HepG2 (cell line): ENCODE measurements around the gene JPH4. TPM values are rescaled to one million over a fixed set of nuclear protein-coding genes. Genes with fewer than 3 reads are reported as not detected.

Experiments used
- ARID2 ChIP-seq: sonication (generic); formaldehyde crosslinking; IDR thresholded peaks from 2 replicates; pipeline ENCODE4 v1.8.1; 2022; ENCODE audit warnings: mild to moderate bottlenecking, missing genetic modification reagents, borderline replicate concordance
- DNMT1 ChIP-seq: sonication (generic); formaldehyde crosslinking; IDR thresholded peaks from 2 replicates; pipeline ENCODE4 v1.5.1; 2020; ENCODE audit warnings: mild to moderate bottlenecking, missing genetic modification reagents
- ERF ChIP-seq: IDR thresholded peaks from 2 replicates; pipeline ENCODE4 v1.6.1; 2018; ENCODE audit warnings: missing biosample characterization, missing genetic modification reagents
- FOXP4 ChIP-seq: sonication (generic); formaldehyde crosslinking; IDR thresholded peaks from 2 replicates; pipeline ENCODE4 v1.4.0; 2020; ENCODE audit warnings: missing genetic modification reagents
- HMGA1 ChIP-seq: sonication (generic); formaldehyde crosslinking; conservative IDR thresholded peaks from 2 replicates; pipeline ENCODE4 v1.4.0; 2020; ENCODE audit warnings: missing genetic modification reagents
- HNRNPK ChIP-seq: fragments of 200-400 bp; formaldehyde crosslinking; IDR thresholded peaks from 2 replicates; pipeline ENCODE4 v1.6.1; 2018; ENCODE audit warnings: low read length, low read depth, moderate library complexity, mild to moderate bottlenecking; ENCODE audit not compliant: poor library complexity, severe bottlenecking
- HNRNPLL ChIP-seq: fragments of 200-400 bp; formaldehyde crosslinking; IDR thresholded peaks from 2 replicates; pipeline ENCODE4 v1.6.1; 2017; ENCODE audit warnings: mild to moderate bottlenecking, low read depth, low read length; ENCODE audit not compliant: poor library complexity, severe bottlenecking
- MIER2 ChIP-seq: IDR thresholded peaks from 2 replicates; pipeline ENCODE4 v1.6.1; 2016; ENCODE audit warnings: missing biosample characterization, missing genetic modification reagents
- MXI1 ChIP-seq: IDR thresholded peaks from 3 replicates; pipeline ENCODE4 v1.6.1; 2012; ENCODE audit warnings: low read depth, low read length, inconsistent platforms, borderline replicate concordance
- PHF5A ChIP-seq: IDR thresholded peaks from one replicate; pipeline ENCODE4 v1.6.1; 2018; ENCODE audit warnings: low read depth, missing genetic modification reagents; ENCODE audit not compliant: unreplicated experiment
- POLR2A ChIP-seq, 2 experiments: IDR thresholded peaks; 2 replicates each; pipeline ENCODE4 v1.6.1; 2011; ENCODE audit warnings: low read depth in 2 of 2, low read length in 2 of 2, mild to moderate bottlenecking in 1 of 2, moderate library complexity in 1 of 2; ENCODE audit not compliant: insufficient read depth in 1 of 2
- POLR2AphosphoS5 ChIP-seq: IDR thresholded peaks from 2 replicates; pipeline ENCODE4 v1.6.1; 2012; ENCODE audit warnings: low read depth, low read length
- RELA ChIP-seq: sonication (generic); formaldehyde crosslinking; IDR thresholded peaks from 2 replicates; pipeline ENCODE4 v1.4.0; 2020; ENCODE audit warnings: missing genetic modification reagents
- SETDB1 ChIP-seq: sonication (generic); formaldehyde crosslinking; IDR thresholded peaks from 2 replicates; pipeline ENCODE4 v1.5.1; 2020; ENCODE audit warnings: missing genetic modification reagents, mild to moderate bottlenecking, borderline replicate concordance
- SMAD9 ChIP-seq: sonication (generic); formaldehyde crosslinking; IDR thresholded peaks from 2 replicates; pipeline ENCODE4 v1.5.1; 2020; ENCODE audit warnings: mild to moderate bottlenecking, missing genetic modification reagents
- SMARCC2 ChIP-seq: fragments of 450-650 bp; IDR thresholded peaks from 2 replicates; pipeline ENCODE4 v1.6.1; 2017; ENCODE audit warnings: antibody characterized with exemption, mild to moderate bottlenecking
- SRSF4 ChIP-seq: fragments of 200-400 bp; formaldehyde crosslinking; IDR thresholded peaks from one replicate; pipeline ENCODE4 v1.6.1; 2018; ENCODE audit warnings: mild to moderate bottlenecking, low read depth, low read length, moderate library complexity; ENCODE audit not compliant: poor library complexity, severe bottlenecking
- TMF1 ChIP-seq: sonication (generic); formaldehyde crosslinking; IDR thresholded peaks from 2 replicates; pipeline ENCODE4 v1.8.1; 2022; ENCODE audit warnings: low read depth, missing genetic modification reagents
- U2AF2 ChIP-seq: fragments of 200-400 bp; formaldehyde crosslinking; IDR thresholded peaks from 2 replicates; pipeline ENCODE4 v1.6.1; 2017; ENCODE audit warnings: low read depth, mild to moderate bottlenecking, low read length
- ZC3H13 ChIP-seq: sonication (generic); formaldehyde crosslinking; IDR thresholded peaks from 2 replicates; pipeline ENCODE4 v1.8.1; 2023; ENCODE audit warnings: mild to moderate bottlenecking, missing genetic modification reagents, moderate library complexity
- ZFAT ChIP-seq: sonication (generic); formaldehyde crosslinking; conservative IDR thresholded peaks from 2 replicates; pipeline ENCODE4 v1.8.1; 2023; ENCODE audit warnings: missing genetic modification reagents, inconsistent platforms
- ZNF329 ChIP-seq: sonication (generic); formaldehyde crosslinking; IDR thresholded peaks from 2 replicates; pipeline ENCODE4 v1.9.0; 2021; ENCODE audit warnings: low read depth, mild to moderate bottlenecking, missing genetic modification reagents
- ZNF737 ChIP-seq: sonication (generic); formaldehyde crosslinking; IDR thresholded peaks from 2 replicates; pipeline ENCODE4 v1.5.0; 2020; ENCODE audit warnings: missing genetic modification reagents, mild to moderate bottlenecking, borderline replicate concordance
- ZNF891 ChIP-seq: sonication (generic); formaldehyde crosslinking; IDR thresholded peaks from 2 replicates; pipeline ENCODE4 v1.5.0; 2020; ENCODE audit warnings: mild to moderate bottlenecking, missing genetic modification reagents
- ZSCAN22 ChIP-seq: sonication (generic); formaldehyde crosslinking; IDR thresholded peaks from 2 replicates; pipeline ENCODE4 v1.4.0; 2020; ENCODE audit warnings: mild to moderate bottlenecking, missing genetic modification reagents
- polyA plus RNA-seq, 8 experiments: library from polyadenylated mRNA; depleted of rRNA in 3 of 8; stranded (reverse) in 7 of 8; unstranded in 1 of 8; fragments of >200 nt; fragmentation: Illumina TruSeq in 4 of 8; extraction: Trizol in 4 of 8; gene quantifications; 2 replicates each; pipeline versions ENCODE4 v1.2.1 to v1.2.3, GENCODE V29; 2011 to 2016; ENCODE audit warnings: low read depth in 4 of 8, missing spikeins in 1 of 8, mixed read lengths in 1 of 8; ENCODE audit not compliant: insufficient read depth in 1 of 8
- total RNA-seq, 5 experiments: library from RNA; depleted of rRNA; stranded (reverse); fragments of >200 nt; fragmentation: Illumina TruSeq; extraction: Trizol; gene quantifications; 2 replicates each; pipeline ENCODE4 v1.2.3, GENCODE V29; 2016; ENCODE audit warnings: low read depth in 1 of 5
- TF ChIP-seq, protein P1 (sequence below): sonication (generic); formaldehyde crosslinking; IDR thresholded peaks from 2 replicates; pipeline ENCODE4 v1.5.0; 2020; ENCODE audit warnings: missing genetic modification reagents
- TF ChIP-seq, protein P2 (sequence below): sonication (generic); formaldehyde crosslinking; IDR thresholded peaks from 2 replicates; pipeline ENCODE4 v1.9.0; 2021; ENCODE audit warnings: missing genetic modification reagents, mild to moderate bottlenecking, borderline replicate concordance

The JPH4 gene
- total and polyA plus RNA-seq, 2 of the 13 experiments (the other 11 are each of a cell fraction or from before 2014, with no cell fraction given) = 0.08 to 0.22 TPM

DNA sequence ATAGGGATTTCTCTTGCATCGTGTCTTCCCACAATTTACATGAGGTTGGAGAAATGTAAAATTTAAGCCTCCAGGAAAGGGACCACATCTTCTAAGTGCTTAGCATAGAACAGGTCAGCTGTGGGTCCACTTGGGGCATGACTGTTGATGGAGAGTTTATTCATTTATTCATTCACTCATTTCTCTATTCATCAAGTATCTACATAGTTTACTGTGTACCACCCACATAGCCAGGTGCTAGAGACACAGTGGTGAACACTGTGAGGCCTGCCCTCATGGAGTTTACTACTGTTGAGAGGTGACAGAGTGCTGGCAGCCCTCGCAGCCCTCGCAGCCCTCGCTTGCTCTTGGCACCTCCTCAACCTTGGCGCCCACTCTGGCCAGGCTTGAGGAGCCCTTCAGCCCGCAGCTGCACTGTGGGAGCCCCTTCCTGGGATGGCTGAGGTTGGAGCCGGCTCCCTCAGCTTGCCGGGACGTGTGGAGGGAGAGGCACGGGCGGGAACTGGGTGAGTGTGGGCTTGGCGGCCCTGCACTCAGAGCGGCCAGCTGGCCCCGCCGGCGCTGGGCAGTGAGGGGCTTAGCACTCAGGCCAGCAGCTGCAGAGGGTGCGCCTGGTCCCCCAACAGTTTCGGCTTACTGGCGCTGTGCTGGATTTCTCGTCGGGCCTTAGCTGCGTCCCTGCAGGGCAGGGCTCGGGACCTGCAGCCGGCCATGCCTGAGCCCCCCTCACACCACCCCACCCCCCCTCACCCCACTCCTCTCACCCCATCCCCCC lies 1.7 kb upstream of the JPH4 start (continued):
- TF ChIP-seq FOXP4 (CRISPR knock-in tag) (no peak), ZSCAN22 (CRISPR knock-in tag) (no peak), SRSF4 (no peak), HNRNPLL (peak; percentile 32), DNMT1 (peak; percentile 73; the same call in 1 of the 2 replicates), ZFAT (no peak), POLR2AphosphoS5 (peak; percentile 61; the same call in 1 of the 2 replicates), ZC3H13 (no peak), ERF (peak; percentile 31; the same call in 1 of the 2 replicates), U2AF2 (0 out of 2 replicates have a peak, but pooled peaks have one; percentile 32), POLR2A (IDR thresholded peaks at IDR 0.05; ENCODE audit: insufficient read depth in 1 of 2, low read depth in 2 of 2, low read length in 2 of 2) (peak in 1 of 2 experiments; percentile 41; a peak in 2 of 4 replicates), ZNF329 (CRISPR knock-in tag) (no peak), ARID2 (CRISPR knock-in tag) (no peak), SMAD9 (no peak), MXI1 (no peak), RELA (no peak), HMGA1 (no peak), ZNF891 (peak; percentile 49; the same call in 1 of the 2 replicates), HNRNPK (peak; percentile 100), MIER2 (CRISPR knock-in tag) (no peak), ZNF737 (CRISPR knock-in tag) (peak; percentile 60; the same call in 1 of the 2 replicates), SMARCC2 (no peak), PHF5A (CRISPR knock-in tag) (no peak), TMF1 (0 out of 2 replicates have a peak, but pooled peaks have one; percentile 41), SETDB1 (CRISPR knock-in tag) (no peak)
- TF ChIP-seq, protein P1, sequence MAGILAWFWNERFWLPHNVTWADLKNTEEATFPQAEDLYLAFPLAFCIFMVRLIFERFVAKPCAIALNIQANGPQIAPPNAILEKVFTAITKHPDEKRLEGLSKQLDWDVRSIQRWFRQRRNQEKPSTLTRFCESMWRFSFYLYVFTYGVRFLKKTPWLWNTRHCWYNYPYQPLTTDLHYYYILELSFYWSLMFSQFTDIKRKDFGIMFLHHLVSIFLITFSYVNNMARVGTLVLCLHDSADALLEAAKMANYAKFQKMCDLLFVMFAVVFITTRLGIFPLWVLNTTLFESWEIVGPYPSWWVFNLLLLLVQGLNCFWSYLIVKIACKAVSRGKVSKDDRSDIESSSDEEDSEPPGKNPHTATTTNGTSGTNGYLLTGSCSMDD (CRISPR knock-in tag) = no peak
- TF ChIP-seq, protein P2, sequence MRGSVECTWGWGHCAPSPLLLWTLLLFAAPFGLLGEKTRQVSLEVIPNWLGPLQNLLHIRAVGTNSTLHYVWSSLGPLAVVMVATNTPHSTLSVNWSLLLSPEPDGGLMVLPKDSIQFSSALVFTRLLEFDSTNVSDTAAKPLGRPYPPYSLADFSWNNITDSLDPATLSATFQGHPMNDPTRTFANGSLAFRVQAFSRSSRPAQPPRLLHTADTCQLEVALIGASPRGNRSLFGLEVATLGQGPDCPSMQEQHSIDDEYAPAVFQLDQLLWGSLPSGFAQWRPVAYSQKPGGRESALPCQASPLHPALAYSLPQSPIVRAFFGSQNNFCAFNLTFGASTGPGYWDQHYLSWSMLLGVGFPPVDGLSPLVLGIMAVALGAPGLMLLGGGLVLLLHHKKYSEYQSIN (CRISPR knock-in tag) = 0 out of 2 replicates have a peak, but pooled peaks have one; percentile 76
